HPDE6-E6E7 (cell line): ENCODE results near the gene WHRN.

ENCODE experiments used
- DNase-seq: peaks from one replicate; pipeline ENCODE4 v3.0.0; 2011; ENCODE audit warnings: missing footprints; ENCODE audit errors: extremely low spot score

WHRN gene

DNA sequence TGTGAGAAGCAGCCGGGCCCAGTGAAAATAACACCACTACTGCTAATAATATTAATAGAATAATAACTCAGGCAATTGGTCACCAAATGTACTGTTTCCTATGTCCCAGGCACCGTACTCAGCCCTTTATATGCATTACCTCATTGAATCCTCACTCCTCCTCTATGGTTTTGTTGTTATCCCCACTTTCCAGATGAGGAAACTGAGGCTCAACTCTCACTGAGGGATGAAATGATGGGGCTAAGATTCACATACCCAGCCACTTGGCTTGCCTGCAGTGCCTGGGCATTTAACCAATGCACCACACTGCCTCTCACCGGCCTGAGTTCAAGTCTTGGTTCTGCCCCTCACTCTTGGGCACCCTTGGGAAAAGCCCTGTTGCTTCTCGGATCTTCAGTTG lies 34.1 kb downstream of the WHRN start:
- no peak for DNase-seq

DNA sequence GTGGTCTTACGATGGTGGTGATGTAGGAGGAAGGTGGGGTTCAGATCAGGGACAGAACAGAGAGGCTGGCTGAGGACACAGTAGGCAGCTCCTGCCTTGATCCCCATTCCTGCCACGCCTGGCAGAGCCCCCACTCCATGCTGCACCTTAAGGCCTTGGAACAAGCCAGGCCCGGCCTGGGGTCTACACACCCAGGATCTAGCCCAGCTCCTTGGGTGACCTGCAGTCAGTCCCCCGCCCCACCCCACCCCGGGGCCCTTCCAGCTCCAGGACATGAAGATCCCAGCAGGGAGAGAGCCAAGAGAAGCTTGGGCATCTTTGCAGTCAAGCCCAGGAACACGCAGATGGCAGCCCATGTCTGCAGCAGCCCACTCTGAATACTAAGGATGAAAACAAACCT lies 34.7 kb downstream of the WHRN start:
- no peak for DNase-seq

DNA sequence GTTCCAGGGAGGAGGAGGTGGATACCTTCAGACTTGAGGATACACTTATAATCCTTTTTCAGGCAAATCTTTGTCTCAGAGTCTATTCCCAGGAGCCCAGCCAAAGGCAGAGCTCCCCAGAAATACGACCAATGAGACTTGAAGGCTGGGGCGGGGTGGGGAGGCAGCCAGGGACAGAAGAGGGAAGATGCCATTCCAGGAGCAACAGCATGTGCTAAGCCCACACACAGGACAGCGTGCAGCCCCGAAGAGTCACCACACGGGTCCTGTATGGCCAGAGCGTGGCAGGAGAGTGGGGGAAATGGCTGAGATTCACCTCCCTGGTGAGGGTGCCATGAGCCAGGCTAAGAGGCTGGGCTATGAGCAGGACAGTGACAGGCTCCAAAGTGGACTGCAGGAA lies 35.2 kb downstream of the WHRN start:
- DNase-seq: no peak

DNA sequence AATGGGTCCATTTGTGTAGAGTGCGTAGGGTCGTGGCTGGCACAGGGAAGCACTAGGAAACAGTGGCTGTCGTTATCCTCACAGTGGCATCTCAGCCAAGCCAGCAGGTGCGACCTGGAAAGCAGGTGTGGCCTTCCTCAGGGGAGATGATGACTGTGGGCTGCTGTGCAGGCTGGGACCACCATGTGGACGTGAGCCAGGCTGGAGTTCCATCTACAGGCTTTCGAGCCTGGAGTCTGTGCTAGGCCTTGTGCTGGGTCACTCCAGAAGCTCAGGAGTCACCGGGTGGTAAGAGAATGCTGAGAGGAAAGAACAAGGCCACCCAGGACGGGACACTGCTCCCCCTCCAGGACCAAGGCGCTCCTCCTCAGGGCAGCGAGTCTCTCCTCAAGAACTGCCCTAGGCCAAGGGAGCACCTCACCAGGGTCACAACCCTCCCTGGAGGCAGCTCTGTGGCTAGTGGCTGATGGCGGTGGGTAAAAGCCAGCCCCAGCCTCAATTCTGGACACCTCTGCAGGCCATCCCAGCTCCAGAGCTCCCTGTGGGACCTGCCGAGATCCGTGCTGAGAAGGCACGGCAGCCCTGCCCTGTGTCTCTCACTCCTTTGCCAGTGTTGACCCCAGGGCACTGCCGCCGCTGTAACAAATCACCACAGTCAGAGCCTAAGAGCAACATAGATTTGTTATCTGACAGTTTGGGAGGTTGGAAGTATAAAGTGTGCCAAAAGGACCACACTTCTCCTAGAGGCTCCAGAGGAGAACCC lies 36.0 kb downstream of the WHRN start:
- DNase-seq: no peak

GRCh38 chr9:114467910-114468309 lies 37.4 kb downstream of the WHRN start:
- no peak for DNase-seq

DNA sequence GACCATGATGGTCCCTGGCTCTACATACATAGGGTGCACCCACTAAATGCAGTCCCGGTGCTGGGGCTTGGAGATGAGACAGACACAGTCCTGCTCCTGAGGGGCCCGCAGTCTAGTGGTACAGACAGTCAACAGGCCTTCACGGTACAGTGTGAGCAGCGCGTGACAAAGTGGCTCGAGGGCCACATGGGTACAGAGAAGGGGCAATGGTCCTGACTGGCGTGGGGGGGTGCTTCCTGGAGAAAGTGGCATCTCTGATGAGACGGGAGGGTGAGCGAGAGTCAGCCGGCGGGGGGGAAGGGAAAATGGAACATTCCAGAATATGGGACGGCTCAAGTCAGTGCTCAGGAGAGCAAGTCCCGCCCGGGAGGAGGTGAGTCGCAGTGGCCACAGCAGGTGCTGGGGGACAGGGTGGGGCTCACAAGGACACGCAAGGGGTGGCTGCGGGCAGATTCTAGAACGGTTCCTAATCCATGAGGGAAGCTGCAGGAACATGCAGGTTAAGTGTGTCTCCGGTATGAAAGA lies 38.0 kb downstream of the WHRN start:
- no peak for DNase-seq

- no peak for DNase-seq
Observed at GRCh38 chr9:114465906-114466900, 39.1 kb downstream of the WHRN start.

DNA sequence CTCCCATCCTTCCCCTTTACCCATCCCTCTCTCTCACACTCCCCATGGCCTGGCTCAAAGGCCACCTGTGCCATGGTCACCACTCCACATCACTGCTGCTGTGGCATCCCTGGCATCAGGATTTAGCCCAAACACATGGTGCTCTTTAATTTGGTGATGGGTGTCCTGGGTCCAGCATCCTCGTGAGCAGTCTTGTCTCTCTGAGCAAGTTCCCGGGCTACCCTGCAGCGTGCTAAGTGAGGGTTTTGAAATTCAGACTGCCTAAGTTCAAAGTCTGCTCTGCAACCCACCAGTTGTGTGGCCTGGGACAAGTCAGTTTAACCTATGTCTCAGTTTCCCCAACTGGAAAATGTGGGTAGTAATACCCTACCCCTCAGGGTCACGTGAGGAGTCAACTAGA lies 39.9 kb downstream of the WHRN start:
- no peak for DNase-seq

DNA sequence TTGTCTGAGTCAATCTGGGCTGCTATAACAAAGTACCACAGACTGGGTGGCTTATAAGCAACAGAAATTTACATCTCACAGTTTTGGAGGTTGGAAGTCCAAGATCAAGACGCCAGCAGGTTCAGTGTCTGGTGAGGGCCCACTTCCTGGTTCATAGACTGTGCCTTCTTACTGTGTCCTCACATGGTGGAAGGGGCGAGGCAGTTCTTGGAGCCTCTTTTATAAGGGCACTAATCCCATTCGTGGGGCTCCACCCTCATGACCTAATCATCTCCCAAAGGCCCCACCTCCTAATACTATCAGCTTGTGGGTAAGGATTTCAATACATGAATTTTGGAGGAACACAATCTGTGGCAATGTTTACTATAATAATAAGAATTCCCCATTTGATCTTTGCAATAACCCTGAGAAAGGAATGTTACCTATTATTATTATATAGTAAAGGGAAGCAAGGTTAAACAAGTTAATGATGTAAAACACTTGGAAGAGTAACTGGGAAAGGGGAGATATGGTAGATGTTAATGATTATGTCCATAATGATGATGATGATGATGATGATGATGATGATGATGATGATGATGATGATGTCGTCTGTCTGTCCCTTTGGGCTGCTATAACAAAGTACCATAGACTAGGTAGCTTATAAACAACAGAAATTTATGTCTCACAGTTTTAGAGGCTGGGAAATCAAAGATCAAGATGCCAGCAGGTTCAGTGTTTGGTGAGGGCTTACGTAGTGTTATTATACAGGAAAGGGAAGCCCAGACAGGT lies 40.8 kb downstream of the WHRN start:
- no peak for DNase-seq

DNA sequence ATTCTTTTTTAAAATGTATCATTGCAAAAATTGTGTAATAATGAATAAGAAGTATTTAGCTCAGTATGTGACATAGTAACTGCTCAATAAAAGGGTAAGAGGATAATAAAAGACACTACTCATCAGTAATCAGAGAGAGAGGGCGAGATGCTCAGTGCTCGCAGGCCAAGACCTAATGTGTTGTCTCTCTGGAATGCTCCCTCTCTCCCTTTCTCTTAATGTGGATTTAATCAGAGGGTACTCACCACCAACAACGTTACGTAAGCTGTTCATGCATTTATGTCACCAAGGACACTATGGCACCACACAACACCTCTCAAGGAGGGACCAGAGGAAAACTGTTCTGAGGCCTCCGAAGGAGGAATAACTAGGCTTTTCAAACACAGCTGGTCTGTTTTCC lies 42.5 kb downstream of the WHRN start:
- no peak for DNase-seq

GRCh38 chr9:114461468-114461867 lies 43.8 kb downstream of the WHRN start:
- DNase-seq: no peak

DNA sequence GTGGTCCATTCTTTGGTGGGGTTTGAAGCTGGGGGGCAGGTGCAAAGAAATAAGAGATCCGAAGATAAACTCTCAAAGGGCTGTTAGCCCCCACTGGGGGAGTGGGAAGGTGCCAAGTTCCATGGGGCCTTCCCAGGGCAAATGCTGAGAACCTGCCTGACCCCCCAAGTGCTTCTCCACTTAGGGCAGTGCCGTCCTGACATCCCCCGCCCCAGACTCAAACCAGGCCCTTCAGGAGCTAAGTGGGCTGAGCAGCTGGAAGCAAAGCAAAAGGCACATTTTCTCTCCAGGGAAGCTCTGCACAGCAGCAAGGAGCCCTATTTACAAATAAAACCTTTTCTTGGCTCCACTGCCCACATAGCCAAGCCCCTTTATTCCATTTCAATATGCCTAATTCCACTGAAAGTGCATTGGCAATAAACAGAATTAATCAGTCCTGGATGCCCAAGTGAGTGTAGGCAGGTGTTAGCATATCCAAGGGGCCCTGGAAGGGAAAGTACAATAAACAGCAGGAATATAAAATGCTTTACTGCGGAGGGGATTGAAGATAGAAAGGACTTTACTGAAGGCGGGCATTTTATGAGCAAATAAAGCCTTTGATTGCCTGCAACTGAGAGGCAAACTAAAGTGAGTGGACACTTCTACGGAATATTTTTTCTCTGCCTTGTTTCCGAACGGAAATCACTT lies 44.6 kb downstream of the WHRN start:
- no peak for DNase-seq

DNA sequence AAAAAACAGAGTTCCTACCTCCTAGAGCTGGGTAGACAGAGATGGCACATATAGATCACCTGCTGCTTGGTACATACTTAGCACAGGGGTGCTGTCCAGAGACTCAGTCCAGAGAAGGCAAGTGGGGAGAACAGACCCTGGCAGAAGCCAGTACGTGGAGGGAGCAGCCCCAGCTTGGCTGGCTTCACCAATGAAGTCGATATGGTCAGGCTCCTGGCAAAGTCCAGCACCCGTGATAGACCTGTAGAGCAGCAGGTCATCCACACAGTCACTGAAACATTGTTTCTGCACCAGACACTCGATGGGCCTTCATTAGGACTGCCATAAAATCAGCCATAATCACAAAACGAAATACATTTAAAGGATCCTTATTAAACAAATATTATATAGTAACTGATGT lies 45.8 kb downstream of the WHRN start:
- DNase-seq: no peak

DNA sequence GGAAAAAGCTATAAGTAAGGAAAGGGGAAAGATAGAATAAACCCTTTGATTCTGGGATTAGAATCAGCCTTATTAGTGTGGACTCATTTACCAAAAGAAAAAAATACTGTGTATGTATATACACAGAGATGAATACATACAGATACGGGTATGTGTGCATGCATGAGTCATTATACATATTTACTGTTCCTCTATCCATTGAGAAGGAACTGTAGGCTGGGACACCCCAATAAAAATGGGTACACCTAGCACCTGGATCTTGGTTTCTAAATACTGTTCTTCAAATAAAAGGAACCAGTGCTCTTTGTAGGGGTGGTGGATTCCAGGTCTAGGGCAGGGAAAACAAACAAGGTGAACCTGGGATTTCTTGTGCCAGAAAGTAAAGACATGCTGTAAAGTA lies 48.3 kb downstream of the WHRN start:
- DNase-seq: no peak

DNA sequence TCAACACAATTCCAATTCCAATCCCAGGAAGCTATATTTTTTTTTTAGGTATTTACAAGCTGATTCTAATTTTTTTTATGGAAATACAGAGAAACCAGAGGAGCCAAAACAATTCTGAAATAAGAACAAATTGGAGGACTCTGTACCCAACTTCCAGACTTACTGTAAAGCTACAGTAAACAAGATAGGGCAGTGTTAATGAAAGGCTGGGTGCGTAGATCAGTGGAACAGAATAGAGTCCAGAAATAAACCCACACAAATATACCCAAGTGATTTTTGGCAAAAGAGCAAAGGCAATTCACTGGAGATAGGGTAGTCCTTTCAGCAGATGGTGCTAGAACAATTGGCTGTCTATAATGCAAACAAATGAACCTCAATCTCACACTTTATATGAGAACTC lies 50.6 kb downstream of the WHRN start:
- no peak for DNase-seq

- DNase-seq: no peak
Observed at GRCh38 chr9:114452219-114453165, 52.8 kb downstream of the WHRN start.

DNA sequence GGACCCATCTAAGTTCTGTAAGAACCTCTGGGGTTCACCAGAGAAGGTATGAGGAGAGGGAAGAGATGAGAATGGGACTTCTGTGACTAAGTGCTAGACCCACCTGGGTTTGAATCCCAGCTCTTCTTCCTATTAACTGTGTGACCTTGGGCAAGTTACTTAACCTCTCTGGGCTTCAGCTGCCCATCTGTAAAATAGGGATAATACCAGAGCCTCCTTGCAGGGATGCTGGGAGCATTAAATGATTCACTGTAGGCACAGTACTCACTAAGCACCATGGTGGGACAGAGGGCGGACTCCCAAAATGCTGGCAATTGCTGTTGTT lies 53.6 kb downstream of the WHRN start:
- no peak for DNase-seq

DNA sequence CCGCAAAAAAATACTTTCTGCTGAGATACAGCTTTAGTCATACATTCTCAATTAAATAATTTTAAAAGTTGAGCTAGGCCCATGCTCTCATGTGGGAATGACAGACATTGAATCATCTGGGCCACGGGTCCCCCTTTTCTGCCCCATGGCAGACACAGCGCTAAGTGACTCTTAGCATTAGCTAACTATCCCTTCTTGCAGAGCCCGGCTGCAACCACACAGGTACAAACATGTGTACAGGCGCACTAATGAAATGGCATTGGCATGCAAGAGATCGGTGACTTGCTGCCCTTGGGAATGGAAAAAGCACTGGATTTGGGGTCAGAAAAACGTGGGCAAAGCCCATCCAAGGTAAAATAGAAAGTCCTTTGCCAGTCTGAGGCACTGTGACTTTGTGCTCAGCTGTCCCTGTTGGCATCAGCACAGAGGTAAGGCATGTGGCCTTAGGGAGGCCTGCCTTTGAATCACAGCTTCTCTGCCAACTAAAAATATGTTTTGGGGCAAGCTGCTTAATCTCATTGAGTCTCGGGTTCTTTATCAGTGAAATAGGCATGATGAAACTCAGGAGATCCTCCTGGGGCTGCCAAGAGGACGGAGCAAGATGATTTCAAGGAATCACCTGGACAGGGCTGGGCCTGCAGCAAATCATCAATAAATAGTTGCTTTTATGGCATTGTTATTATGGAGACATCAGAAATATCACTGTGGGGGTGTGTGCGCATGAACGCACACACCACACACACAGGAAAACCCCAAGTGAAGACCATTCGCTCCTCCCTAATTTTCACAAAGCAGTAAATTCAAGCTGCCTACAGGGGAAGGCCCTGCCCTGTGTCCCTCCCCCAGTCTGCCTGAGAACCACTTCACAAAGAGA lies 54.2 kb downstream of the WHRN start:
- no peak for DNase-seq

DNA sequence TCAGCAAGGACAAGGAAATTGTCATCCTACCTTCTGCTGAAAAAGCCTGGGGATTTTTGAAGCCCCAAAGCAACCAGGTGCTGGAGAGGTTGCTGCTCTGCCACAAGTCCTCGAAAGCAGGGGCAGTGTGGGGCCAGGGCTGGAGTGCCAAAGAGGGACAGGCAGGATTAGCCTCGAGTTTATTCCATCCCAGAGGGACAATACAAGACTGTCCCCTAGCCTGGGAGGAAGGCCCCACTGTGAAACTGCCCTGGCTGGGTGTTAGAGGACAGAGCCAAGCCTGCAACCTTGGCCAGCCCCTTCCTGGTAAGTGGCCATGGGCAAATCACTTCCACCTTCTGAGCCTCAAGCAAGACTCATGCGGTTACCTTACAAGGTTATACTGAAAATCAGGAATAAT lies 55.1 kb downstream of the WHRN start:
- DNase-seq: no peak
